SH-SY5Y (cell line): ENCODE measurements around the gene TPP2.

Source experiments
- GATA2 ChIP-seq: IDR thresholded peaks from 2 replicates; pipeline ENCODE4 v1.6.1; 2011; ENCODE audit warnings: mild to moderate bottlenecking, low read depth, low read length
- GATA3 ChIP-seq: IDR thresholded peaks from 2 replicates; pipeline ENCODE4 v1.6.1; 2011; ENCODE audit warnings: low read depth, mild to moderate bottlenecking, low read length, moderate library complexity

GRCh38 chr13:102721800-102722231 is 125.0 kb downstream of the TPP2 start:
- TF ChIP-seq GATA3: no peak
- TF ChIP-seq GATA2: no peak
